Mesodermal cell (in vitro differentiated cells): ENCODE results near the gene NRF1.

Source experiments
- H3K27ac ChIP-seq: 2 replicates; pipeline ENCODE4 v1.7.0; 2013; ENCODE audit warnings: mild to moderate bottlenecking, low read depth, low read length, moderate library complexity; ENCODE audit not compliant: severe bottlenecking
- H3K36me3 ChIP-seq: 2 replicates; pipeline ENCODE4 v1.7.1; 2013; ENCODE audit warnings: mild to moderate bottlenecking, low read length, moderate library complexity; ENCODE audit not compliant: control insufficient read depth, insufficient read depth
- H3K4me1 ChIP-seq: one replicate; pipeline ENCODE4 v1.7.1; 2013; ENCODE audit warnings: mild to moderate bottlenecking, low read length; ENCODE audit not compliant: insufficient read depth, control insufficient read depth, poor library complexity, severe bottlenecking
- H3K4me3 ChIP-seq: 2 replicates; pipeline ENCODE4 v1.7.0; 2013; ENCODE audit warnings: low read length, control low read depth, mild to moderate bottlenecking; ENCODE audit not compliant: insufficient read depth, poor library complexity, severe bottlenecking; ENCODE audit errors: extremely low read depth
- H3K9me3 ChIP-seq: 2 replicates; pipeline ENCODE4 v1.7.1; 2013; ENCODE audit warnings: mild to moderate bottlenecking, low read length, moderate library complexity; ENCODE audit not compliant: control insufficient read depth
- WGBS, 2 experiments: methylation state at CpG; one replicate each; pipeline ENCODE4 v1.1.5; 2013; ENCODE audit warnings: missing lambda C conversion rate in 2 of 2; ENCODE audit not compliant: insufficient coverage in 2 of 2; 5-methylcytosine and 5-hydroxymethylcytosine counted together

The NRF1 gene

GRCh38 chr7:129769866-129770808, 158.6 kb downstream of the NRF1 start:
- Histone ChIP-seq H3K36me3 (no peaks in the 10 kb centered on the region), H3K9me3 (no peaks in the 10 kb centered on the region), H3K27ac (no peak overlapping the region), H3K4me1 (no peaks in the 10 kb centered on the region), H3K4me3 (no peak overlapping the region)
- 84 to 89% methylated on average over 11 to 19 of the region's 21 CpGs for WGBS, 2 experiments

DNA sequence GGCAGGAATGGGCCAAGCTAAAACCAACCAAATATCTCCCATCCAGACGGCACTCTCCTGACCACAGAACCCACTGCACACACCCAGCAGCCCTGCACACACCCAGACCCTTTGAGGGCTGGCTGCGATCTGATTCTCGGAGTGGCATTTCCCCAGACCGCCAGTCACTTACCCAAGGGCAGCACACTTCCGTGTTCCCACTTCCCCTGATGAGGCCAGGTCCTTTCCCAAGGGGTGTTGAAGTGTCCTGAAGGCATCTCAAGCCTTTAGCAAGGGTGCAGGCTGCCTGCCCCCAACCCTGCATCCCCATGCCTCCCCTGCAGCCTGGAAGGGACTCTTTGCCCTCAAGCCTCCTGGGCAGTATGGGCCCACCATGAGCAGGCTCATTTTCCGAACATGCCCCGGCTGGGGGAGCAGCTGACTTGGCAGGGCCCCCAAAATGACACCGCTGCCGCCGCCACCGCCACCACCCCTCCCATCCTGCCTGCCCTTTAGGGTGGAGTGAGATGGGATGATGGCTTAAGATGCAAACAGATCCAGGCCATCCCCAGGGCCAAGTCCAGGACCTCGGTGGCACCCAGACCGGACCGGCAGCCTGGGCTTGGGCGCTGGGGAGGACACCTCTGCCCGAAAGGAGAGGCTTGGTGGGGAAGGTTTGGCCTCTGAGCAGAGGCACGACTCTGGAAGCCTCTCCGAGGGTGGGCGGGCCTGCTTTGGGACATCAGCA, 159.8 kb downstream of the NRF1 start:
- WGBS, 2 experiments = 87 to 93% methylated on average over 9 to 13 of the region's 19 CpGs
- no peaks in the 10 kb centered on the region for H3K9me3 ChIP-seq
- H3K36me3 ChIP-seq = no peaks in the 10 kb centered on the region
- no peak overlapping the region for H3K27ac ChIP-seq
- no peaks in the 10 kb centered on the region for H3K4me1 ChIP-seq
- no peak overlapping the region for H3K4me3 ChIP-seq

GRCh38 chr7:129771928-129772479, 160.5 kb downstream of the NRF1 start:
- no peak overlapping the region for H3K4me3 ChIP-seq
- no peaks in the 10 kb centered on the region for H3K36me3 ChIP-seq
- H3K4me1 ChIP-seq = no peaks in the 10 kb centered on the region
- H3K9me3 ChIP-seq = no peaks in the 10 kb centered on the region
- H3K27ac ChIP-seq = no peak overlapping the region
- WGBS, 2 experiments = 55 to 73% methylated on average over 7 to 10 of the region's 18 CpGs

DNA sequence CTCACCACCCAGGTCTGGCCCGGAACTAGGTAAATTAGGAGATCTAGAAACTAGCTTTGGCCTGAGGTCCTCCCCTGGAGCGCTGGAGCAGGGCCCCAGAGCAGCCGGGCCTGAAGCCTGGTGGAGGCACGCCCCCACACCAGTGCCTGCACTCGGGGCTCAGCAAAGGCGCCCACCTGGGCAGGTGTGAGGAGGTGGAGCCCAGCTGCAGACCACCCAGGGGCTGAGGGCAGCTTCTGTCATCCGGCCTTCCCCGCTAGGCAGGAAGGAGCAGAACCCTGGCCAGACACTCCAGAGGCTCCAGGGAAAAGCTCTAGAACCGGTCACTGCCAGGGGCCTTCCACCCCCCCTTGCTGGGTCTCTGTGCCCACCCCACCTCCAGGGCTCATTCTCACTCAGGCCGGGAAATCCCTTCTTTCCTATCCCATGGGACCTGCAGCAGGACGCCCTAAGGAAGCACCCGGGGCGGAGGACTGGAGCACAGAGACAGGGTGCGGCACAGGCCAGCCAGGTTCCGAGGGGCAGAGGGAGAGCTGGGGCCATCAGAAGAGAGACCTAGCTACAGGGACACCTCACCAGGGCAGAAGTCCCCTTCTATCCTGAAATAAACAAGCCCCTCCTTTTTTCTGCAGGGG, 161.2 kb downstream of the NRF1 start:
- H3K4me3 ChIP-seq = no peak overlapping the region
- no peaks in the 10 kb centered on the region for H3K9me3 ChIP-seq
- no peaks in the 10 kb centered on the region for H3K4me1 ChIP-seq
- no peaks in the 10 kb centered on the region for H3K36me3 ChIP-seq
- WGBS, 2 experiments = 87 to 97% methylated on average over 9 to 12 of the region's 15 CpGs
- H3K27ac ChIP-seq = no peak overlapping the region

- Histone ChIP-seq H3K4me1 (no peaks in the 10 kb centered on the region), H3K27ac (no peak overlapping the region), H3K9me3 (no peaks in the 10 kb centered on the region), H3K36me3 (no peaks in the 10 kb centered on the region), H3K4me3 (no peak overlapping the region)
- WGBS, 2 experiments = 91 to 98% methylated on average over 4 to 5 of the region's 5 CpGs
These were observed 161.8 kb downstream of the NRF1 start for GRCh38 chr7:129773328-129773731.

DNA sequence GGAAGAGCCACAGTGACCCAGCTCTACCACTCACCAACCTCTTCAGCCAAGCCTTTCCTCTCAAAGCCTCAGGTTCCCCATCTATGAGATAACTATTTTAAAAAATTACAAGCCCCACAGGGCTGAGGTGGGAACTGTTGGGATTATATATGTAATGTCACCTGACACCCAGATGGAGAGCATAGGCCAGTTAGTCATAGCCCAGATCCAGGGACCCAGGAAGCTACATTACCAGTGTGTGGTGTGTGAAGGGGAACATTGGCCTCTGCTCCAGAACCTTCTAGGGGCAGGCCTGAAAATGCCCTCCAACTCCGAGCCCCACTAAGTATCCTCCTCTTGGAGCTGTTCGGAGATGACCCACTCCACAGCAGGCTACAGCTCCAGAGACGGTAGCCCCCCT, 162.4 kb downstream of the NRF1 start:
- no peaks in the 10 kb centered on the region for H3K4me1 ChIP-seq
- H3K9me3 ChIP-seq = no peaks in the 10 kb centered on the region
- H3K27ac ChIP-seq = no peak overlapping the region
- H3K4me3 ChIP-seq = no peak overlapping the region
- 88 to 96% methylated on average over 3 of the region's 3 CpGs for WGBS, 2 experiments
- no peaks in the 10 kb centered on the region for H3K36me3 ChIP-seq

- no peaks in the 10 kb centered on the region for H3K4me1 ChIP-seq
- no peaks in the 10 kb centered on the region for H3K36me3 ChIP-seq
- no peak overlapping the region for H3K4me3 ChIP-seq
- no peak overlapping the region for H3K27ac ChIP-seq
- no peaks in the 10 kb centered on the region for H3K9me3 ChIP-seq
- 68 to 83% methylated on average over 8 to 11 of the region's 11 CpGs for WGBS, 2 experiments
These were observed 162.8 kb downstream of the NRF1 start for GRCh38 chr7:129774359-129774758.

DNA sequence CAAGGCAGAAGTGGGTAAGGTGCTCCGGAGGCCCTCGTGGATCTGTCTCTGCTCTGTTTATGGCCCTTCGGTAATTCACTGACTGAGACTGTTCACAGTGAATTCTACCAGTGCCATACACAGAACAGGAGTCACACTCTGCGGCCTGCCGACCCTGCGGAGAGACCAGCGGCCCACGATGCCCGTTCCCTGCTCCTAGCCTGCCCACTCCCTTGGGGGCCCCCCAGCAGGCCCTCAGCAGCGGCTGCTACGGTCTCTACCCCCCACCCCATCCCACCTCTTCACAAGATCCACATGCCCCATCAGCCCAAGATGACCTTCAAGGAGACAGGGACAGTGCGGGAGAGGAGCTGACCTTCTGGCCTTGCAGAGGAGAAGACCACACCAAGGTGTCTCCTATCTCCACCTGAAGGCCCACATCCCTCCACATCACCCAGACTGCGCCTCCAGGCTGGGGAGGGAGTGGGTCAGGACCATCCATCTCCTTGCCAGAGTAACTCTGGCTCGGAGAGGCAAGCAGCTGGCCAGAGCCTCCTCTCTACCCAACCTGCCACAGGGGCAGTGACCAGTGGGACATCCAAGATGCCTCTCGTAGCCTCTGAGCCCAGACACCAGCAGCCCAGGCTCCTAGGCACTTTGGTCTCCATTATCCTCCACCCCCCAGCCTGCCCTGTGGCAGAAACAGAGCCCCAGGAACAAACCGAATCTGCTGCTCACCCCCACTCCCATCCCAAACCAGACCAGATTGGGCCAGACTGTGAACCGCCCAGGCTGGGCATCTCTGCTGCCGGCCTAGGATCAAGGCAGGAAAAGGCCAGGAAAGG, 163.6 kb downstream of the NRF1 start:
- WGBS, 2 experiments = 91% methylated on average over 14 to 15 of the region's 18 CpGs

DNA sequence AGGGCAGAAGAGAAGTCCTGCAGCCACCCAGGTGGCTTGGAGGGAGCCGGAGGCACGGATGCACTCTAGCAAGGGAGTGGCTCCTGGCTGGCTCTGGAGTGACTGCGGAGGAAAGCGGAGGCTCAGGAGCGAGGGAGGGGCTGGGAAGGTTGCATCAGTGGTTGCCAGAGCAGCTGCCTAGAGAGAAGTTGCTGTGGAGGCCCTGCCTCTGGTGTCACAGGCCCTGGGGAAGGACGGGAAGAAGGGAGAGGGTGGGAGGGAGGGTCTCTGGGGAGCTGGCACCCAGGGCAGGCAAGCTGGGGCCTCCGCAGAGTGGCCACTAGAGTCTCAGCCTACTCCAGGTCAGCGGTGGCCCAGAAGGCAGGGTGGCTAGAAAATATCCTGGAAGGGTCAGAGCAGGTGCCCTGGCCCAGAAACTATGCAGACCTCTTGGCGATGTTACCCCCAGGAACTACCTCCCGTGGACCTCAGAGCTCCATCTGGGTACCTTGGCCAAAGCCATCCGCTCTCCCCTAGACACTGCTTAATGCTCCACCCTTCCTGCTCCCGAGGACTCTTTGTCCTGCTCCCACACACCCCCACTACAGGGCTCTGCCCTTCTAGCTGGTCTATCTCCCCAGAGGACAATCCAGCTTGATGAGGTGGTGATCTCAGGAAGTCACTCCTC, 164.3 kb downstream of the NRF1 start:
- 24 to 37% methylated on average over 8 to 12 of the region's 12 CpGs for whole genome bisulfite sequencing, 2 experiments
- Histone ChIP-seq H3K27ac (no peak overlapping the region), H3K36me3 (no peaks in the 10 kb centered on the region), H3K4me1 (no peaks in the 10 kb centered on the region), H3K9me3 (no peaks in the 10 kb centered on the region), H3K4me3 (no peak overlapping the region)

More for the DNA sequence above, 163.6 kb downstream of the NRF1 start:
- Histone ChIP-seq H3K4me3 (no peak overlapping the region), H3K27ac (no peak overlapping the region), H3K36me3 (no peaks in the 10 kb centered on the region), H3K4me1 (no peaks in the 10 kb centered on the region), H3K9me3 (no peaks in the 10 kb centered on the region)
